ENCODE data around the gene MFF. TPM values are rescaled to one million over a fixed set of nuclear protein-coding genes. Genes with fewer than 3 reads are reported as not detected.

Gene MFF
- total and polyA plus RNA-seq, 2 of the 4 experiments (the other 2 are of a cell fraction): 70.1 to 86.4 TPM

- H4K91ac ChIP-seq (ENCODE audit: insufficient read depth, low read depth, low read length): no peak overlapping the region
- ChIA-PET CTCF (interaction anchor here (1.2 kb wide), 1 partner anchor 47 kb away, joined by 3 read pairs; no protein-coding TSS in a partner anchor), POLR2A (ENCODE audit: unreplicated experiment) (no interaction called here)
- H2AK5ac ChIP-seq (ENCODE audit: low read depth, low read length): no peak overlapping the region
- no peaks in the 10 kb centered on the region for H3K4me1 ChIP-seq (ENCODE audit: control insufficient read depth, insufficient read depth, low read length)
- no peak overlapping the region for H2AFZ ChIP-seq (replicated peaks; ENCODE audit: low read length, poor library complexity)
- H3K18ac ChIP-seq (ENCODE audit: low read depth, low read length): no peak overlapping the region
- H3K4me3 ChIP-seq (ENCODE audit: insufficient read depth, low read depth, low read length): no peak overlapping the region
- BruUV-seq (replicated peaks): no TSS peak
- H3K36me3 ChIP-seq (ENCODE audit: control insufficient read depth, insufficient read depth, low read length): no peaks in the 10 kb centered on the region
- no peak overlapping the region for H2BK15ac ChIP-seq (ENCODE audit: low read depth, low read length)
- WGBS, 2 experiments (ENCODE audit: extremely low coverage in 2 of 2, insufficient read length in 1 of 2): no CpG with 5 or more reads among the region's 6 CpGs
- no peak overlapping the region for H2BK120ac ChIP-seq (ENCODE audit: low read depth, low read length)
- H2AK9ac ChIP-seq (replicated peaks; ENCODE audit: low read depth, low read length, poor library complexity): no peak overlapping the region
- H3K56ac ChIP-seq (ENCODE audit: extremely low read depth, insufficient read depth, low read length): no peak overlapping the region
- H3K9me3 ChIP-seq (ENCODE audit: control insufficient read depth, insufficient read depth, low read length): no peaks in the 10 kb centered on the region
- H2BK20ac ChIP-seq (ENCODE audit: low read depth, low read length): no peak overlapping the region
- DNase-seq (no peak), ATAC-seq (ENCODE audit: low read depth) (no peak)
- no peaks in the 10 kb centered on the region for H3K79me1 ChIP-seq (ENCODE audit: low read depth in 1 of 2, low read length in 2 of 2)
- no peak overlapping the region for H3K4ac ChIP-seq (ENCODE audit: low read depth, low read length)
- H4K20me1 ChIP-seq (ENCODE audit: insufficient read depth, low read length): no peaks in the 10 kb centered on the region
- H3K9ac ChIP-seq (ENCODE audit: low read depth, low read length): no peak overlapping the region
- H3K27me3 ChIP-seq (ENCODE audit: control insufficient read depth, insufficient read depth, low read length): no peaks in the 10 kb centered on the region
- H4K5ac ChIP-seq (ENCODE audit: low read depth, low read length): no peak overlapping the region
- dilution Hi-C loops (cut with HindIII; ENCODE audit: low sequenced_read_pairs, unreplicated experiment): no loop called here
- no peak overlapping the region for H2BK5ac ChIP-seq (ENCODE audit: low read depth, low read length, poor library complexity, severe bottlenecking)
- no peak overlapping the region for H3K27ac ChIP-seq (ENCODE audit: insufficient read depth, low read length)
- no peak overlapping the region for H3K14ac ChIP-seq (replicated peaks; ENCODE audit: low read depth, low read length)
- H3K9me1 ChIP-seq (ENCODE audit: insufficient read depth, low read length): no peaks in the 10 kb centered on the region
- in situ Hi-C loops (cut with MboI; ENCODE audit: low sequenced_read_pairs): no loop called here
- no peak overlapping the region for H4K8ac ChIP-seq (ENCODE audit: low read depth in 2 of 2, low read length in 2 of 2)
- TF ChIP-seq RFX5 (IDR thresholded peaks at IDR 0.05; ENCODE audit: low read depth, low read length): no peak
- TF ChIP-seq MAFK (IDR thresholded peaks at IDR 0.05; ENCODE audit: low read depth, low read length): no peak
- TF ChIP-seq NFE2L2 (IDR thresholded peaks at IDR 0.05; ENCODE audit: low read depth, low read length): no peak
- no peak for TF ChIP-seq CHD1 (IDR thresholded peaks at IDR 0.05; ENCODE audit: low read depth, low read length)
- TF ChIP-seq MAZ (IDR thresholded peaks at IDR 0.05; ENCODE audit: borderline replicate concordance, low read depth, low read length): no peak
- no peak for TF ChIP-seq FOS (IDR thresholded peaks at IDR 0.05; ENCODE audit: low read depth, low read length)
- no peak for TF ChIP-seq SMC3 (IDR thresholded peaks at IDR 0.05; ENCODE audit: low read depth, low read length)
- TF ChIP-seq MXI1 (IDR thresholded peaks at IDR 0.05; ENCODE audit: borderline replicate concordance, low read depth, low read length): no peak
- no peak for TF ChIP-seq POLR2A (IDR thresholded peaks at IDR 0.05; ENCODE audit: low read depth, low read length)
- no peak for TF ChIP-seq ELK1 (IDR thresholded peaks at IDR 0.05; ENCODE audit: borderline replicate concordance, low read depth, low read length)
- TF ChIP-seq RAD21 (IDR thresholded peaks at IDR 0.05; ENCODE audit: low read length): no peak
- TF ChIP-seq RCOR1 (IDR thresholded peaks at IDR 0.05; ENCODE audit: insufficient replicate concordance, low read length): no peak
- no peak for TF ChIP-seq CEBPB (IDR thresholded peaks at IDR 0.05; ENCODE audit: low read depth, low read length)
- TF ChIP-seq USF2 (IDR thresholded peaks at IDR 0.05; ENCODE audit: low read depth, low read length): no peak
- no peak for TF ChIP-seq CTCF (conservative IDR thresholded peaks at IDR 0.05; ENCODE audit: low read depth, low read length)
- TF ChIP-seq BHLHE40 (IDR thresholded peaks at IDR 0.05; ENCODE audit: low read depth, low read length): no peak
- intact Hi-C loops (cut with micrococcal nuclease): no loop called here
- no peak overlapping the region for H3K23ac ChIP-seq (ENCODE audit: low read depth, low read length)
- no peak overlapping the region for H3K4me2 ChIP-seq (ENCODE audit: low read depth, low read length)
Observed at GRCh38 chr2:227285741-227286236, 39.3 kb upstream of the MFF start.
